WTC11 (cell line): Measurements from ENCODE around the gene GTPBP1.

Source experiments
- CTCF ChIP-seq: fragments of 200-600 bp; IDR thresholded peaks from 2 replicates; pipeline ENCODE4 v1.8.0; 2022; ENCODE audit warnings: antibody characterized with exemption
- JUN ChIP-seq: sonication (generic); formaldehyde crosslinking; IDR thresholded peaks from 2 replicates; pipeline ENCODE4 v1.8.0; 2023; ENCODE audit warnings: mild to moderate bottlenecking, missing genetic modification reagents
- MYBL2 ChIP-seq: sonication (generic); formaldehyde crosslinking; IDR thresholded peaks from 2 replicates; pipeline ENCODE4 v1.8.1; 2023; ENCODE audit warnings: mild to moderate bottlenecking, moderate library complexity, missing genetic modification reagents
- NR1H2 ChIP-seq: sonication (generic); formaldehyde crosslinking; IDR thresholded peaks from 2 replicates; pipeline ENCODE4 v1.9.0; 2021; ENCODE audit warnings: mild to moderate bottlenecking, moderate library complexity, missing genetic modification reagents
- NR2C2 ChIP-seq: sonication (generic); formaldehyde crosslinking; IDR thresholded peaks from 2 replicates; pipeline ENCODE4 v1.8.0; 2022; ENCODE audit warnings: mild to moderate bottlenecking, missing genetic modification reagents
- USF2 ChIP-seq: sonication (generic); formaldehyde crosslinking; IDR thresholded peaks from 2 replicates; pipeline ENCODE4 v1.8.1; 2023; ENCODE audit warnings: mild to moderate bottlenecking, missing genetic modification reagents, moderate library complexity
- ZBTB21 ChIP-seq: sonication (generic); formaldehyde crosslinking; IDR thresholded peaks from 2 replicates; pipeline ENCODE4 v1.8.1; 2023; ENCODE audit warnings: mild to moderate bottlenecking, missing genetic modification reagents, borderline replicate concordance
- ZNF263 ChIP-seq: sonication (generic); formaldehyde crosslinking; IDR thresholded peaks from 2 replicates; pipeline ENCODE4 v1.8.1; 2022; ENCODE audit warnings: low read depth, mild to moderate bottlenecking, moderate library complexity, missing genetic modification reagents
- ZNF425 ChIP-seq: fragments of 250-450 bp; sonication (Bioruptor Pico); conservative IDR thresholded peaks from 2 replicates; pipeline ENCODE4 v1.9.0; 2021; ENCODE audit warnings: mild to moderate bottlenecking

- TF ChIP-seq JUN, result no peak
- TF ChIP-seq NR2C2 (CRISPR knock-in tag), result no peak
- no peak for TF ChIP-seq CTCF
- TF ChIP-seq USF2 (CRISPR knock-in tag), result no peak
- TF ChIP-seq NR1H2 (CRISPR knock-in tag), result no peak
- no peak for TF ChIP-seq ZNF425
- TF ChIP-seq MYBL2 (CRISPR knock-in tag), result no peak
- no peak for TF ChIP-seq ZNF263 (CRISPR knock-in tag)
- no peak for TF ChIP-seq ZBTB21 (CRISPR knock-in tag)
These were observed 71.4 kb downstream of the GTPBP1 start for GRCh38 chr22:38777087-38777671.
